Suprapubic skin (tissue), 4 donors: Measurements from ENCODE around the gene UVRAG. TPM values are rescaled to one million over a fixed set of nuclear protein-coding genes. Genes with fewer than 3 reads are reported as not detected.

Experiments
- DNase-seq, 2 donors: peaks; one replicate each; pipeline ENCODE4 v3.0.0-alpha.2; 2019; ENCODE audit warnings: low spot score in 2 of 2
- H3K27ac ChIP-seq: fragments of 200-600 bp; sonication (generic); one replicate; pipeline ENCODE4 v1.5.1; 2019
- H3K27me3 ChIP-seq: fragments of 200-600 bp; sonication (generic); one replicate; pipeline ENCODE4 v1.5.1; 2019
- H3K36me3 ChIP-seq: fragments of 200-600 bp; sonication (generic); one replicate; pipeline ENCODE4 v1.5.1; 2019
- H3K4me1 ChIP-seq: fragments of 200-600 bp; sonication (generic); one replicate; pipeline ENCODE4 v1.5.1; 2019
- H3K4me3 ChIP-seq: fragments of 200-600 bp; sonication (generic); one replicate; pipeline ENCODE4 v1.5.1; 2019; ENCODE audit warnings: mild to moderate bottlenecking
- H3K9me3 ChIP-seq: fragments of 200-600 bp; sonication (generic); one replicate; pipeline ENCODE4 v1.5.1; 2019
- CTCF ChIP-seq, 2 donors: fragments of 200-600 bp in 1 of 2; fragments of 450-650 bp in 1 of 2; sonication (generic) in 1 of 2; IDR thresholded peaks; one replicate each; pipeline ENCODE4 v1.5.1; 2016 to 2019; ENCODE audit warnings: antibody characterized with exemption in 2 of 2, mild to moderate bottlenecking in 1 of 2, moderate library complexity in 1 of 2
- EP300 ChIP-seq: sonication (generic); formaldehyde crosslinking; IDR thresholded peaks from one replicate; pipeline ENCODE4 v1.6.1; 2017; ENCODE audit warnings: antibody characterized with exemption
- POLR2A ChIP-seq, 2 donors: fragments of 450-650 bp; IDR thresholded peaks; one replicate each; pipeline ENCODE4 v1.6.1; 2017; ENCODE audit warnings: antibody characterized with exemption in 2 of 2, mild to moderate bottlenecking in 2 of 2, moderate library complexity in 2 of 2
- POLR2AphosphoS5 ChIP-seq, 3 donors: sonication (generic); formaldehyde crosslinking; IDR thresholded peaks; one replicate each; pipeline ENCODE4 v1.6.1; 2017; ENCODE audit warnings: antibody characterized with exemption in 3 of 3
- WGBS: methylation state at CpG from one replicate; pipeline ENCODE4 v1.1.5; 2018; 5-methylcytosine and 5-hydroxymethylcytosine counted together
- total RNA-seq, 4 donors: library from RNA; depleted of rRNA; stranded (reverse); fragments of >200 nt; gene quantifications; one replicate each; pipeline ENCODE4 v1.1.0, GENCODE V29; 2016

The UVRAG gene
- total RNA-seq, 4 donors from 2014 or later, result 17.5 to 30.0 (median 22.1) TPM

- H3K4me3 ChIP-seq, result no peak overlapping the region
- TF ChIP-seq CTCF (IDR thresholded peaks at IDR 0.05), result no peak
- no peak for TF ChIP-seq EP300
- WGBS, result 83% methylated on average over 1 of the region's 1 CpG
- no peaks in the 10 kb centered on the region for H3K4me1 ChIP-seq
- H3K9me3 ChIP-seq, result no peaks in the 10 kb centered on the region
- no peaks in the 10 kb centered on the region for H3K27me3 ChIP-seq
- no peak for DNase-seq
- H3K27ac ChIP-seq, result no peak overlapping the region
- no peaks in the 10 kb centered on the region for H3K36me3 ChIP-seq
Observed at GRCh38 chr11:75784506-75784905, 30.5 kb upstream of the UVRAG start.

GRCh38 chr11:75785187-75785586 lies 29.8 kb upstream of the UVRAG start:
- H3K36me3 ChIP-seq, result no peaks in the 10 kb centered on the region
- H3K4me3 ChIP-seq, result no peak overlapping the region
- TF ChIP-seq CTCF (IDR thresholded peaks at IDR 0.05), result no peak
- TF ChIP-seq POLR2A (IDR thresholded peaks at IDR 0.05), result no peak
- no peak for TF ChIP-seq EP300
- no peak for TF ChIP-seq POLR2AphosphoS5 (IDR thresholded peaks at IDR 0.05)
- H3K27me3 ChIP-seq, result no peaks in the 10 kb centered on the region
- H3K9me3 ChIP-seq, result no peaks in the 10 kb centered on the region
- 78% methylated on average over 3 of the region's 4 CpGs for WGBS
- H3K27ac ChIP-seq, result no peak overlapping the region
- H3K4me1 ChIP-seq, result no peaks in the 10 kb centered on the region
- no peak for DNase-seq

GRCh38 chr11:75786101-75786736 lies 28.8 kb upstream of the UVRAG start:
- TF ChIP-seq EP300 (no peak), CTCF (IDR thresholded peaks at IDR 0.05) (no peak), POLR2A (IDR thresholded peaks at IDR 0.05) (no peak), POLR2AphosphoS5 (IDR thresholded peaks at IDR 0.05) (no peak)
- Histone ChIP-seq H3K9me3 (no peaks in the 10 kb centered on the region), H3K36me3 (no peaks in the 10 kb centered on the region), H3K27ac (no peak overlapping the region), H3K27me3 (no peaks in the 10 kb centered on the region), H3K4me3 (no peak overlapping the region), H3K4me1 (no peaks in the 10 kb centered on the region)
- DNase-seq, result no peak
- WGBS, result 77% methylated on average over 5 of the region's 8 CpGs

- H3K27ac ChIP-seq, result no peak overlapping the region
- H3K4me3 ChIP-seq, result no peak overlapping the region
- no peak for DNase-seq
- WGBS, result 100% methylated on average over 1 of the region's 3 CpGs
- H3K9me3 ChIP-seq, result no peaks in the 10 kb centered on the region
- no peaks in the 10 kb centered on the region for H3K27me3 ChIP-seq
- no peaks in the 10 kb centered on the region for H3K4me1 ChIP-seq
- H3K36me3 ChIP-seq, result no peaks in the 10 kb centered on the region
- TF ChIP-seq CTCF (IDR thresholded peaks at IDR 0.05) (no peak), EP300 (no peak)
Observed at GRCh38 chr11:75789521-75789920, 25.5 kb upstream of the UVRAG start.

GRCh38 chr11:75790986-75791385 lies 24.0 kb upstream of the UVRAG start:
- DNase-seq, result no peak
- H3K4me1 ChIP-seq, result no peaks in the 10 kb centered on the region
- TF ChIP-seq POLR2A (IDR thresholded peaks at IDR 0.05) (no peak), CTCF (IDR thresholded peaks at IDR 0.05) (no peak), EP300 (no peak)
- no peak overlapping the region for H3K27ac ChIP-seq
- no peaks in the 10 kb centered on the region for H3K9me3 ChIP-seq
- no peaks in the 10 kb centered on the region for H3K36me3 ChIP-seq
- no peaks in the 10 kb centered on the region for H3K27me3 ChIP-seq
- 71% methylated on average over 2 of the region's 2 CpGs for WGBS
- no peak overlapping the region for H3K4me3 ChIP-seq
